ENCODE results near the gene MYL2. TPM values are rescaled to one million over a fixed set of nuclear protein-coding genes. Genes with fewer than 3 reads are reported as not detected.

MYL2 gene
- total and polyA plus RNA-seq, 2 experiments from 2014 or later, result not detected

GRCh38 chr12:110934093-110934852 is 13.9 kb upstream of the MYL2 start (continued):
- TF ChIP-seq, protein P1, sequence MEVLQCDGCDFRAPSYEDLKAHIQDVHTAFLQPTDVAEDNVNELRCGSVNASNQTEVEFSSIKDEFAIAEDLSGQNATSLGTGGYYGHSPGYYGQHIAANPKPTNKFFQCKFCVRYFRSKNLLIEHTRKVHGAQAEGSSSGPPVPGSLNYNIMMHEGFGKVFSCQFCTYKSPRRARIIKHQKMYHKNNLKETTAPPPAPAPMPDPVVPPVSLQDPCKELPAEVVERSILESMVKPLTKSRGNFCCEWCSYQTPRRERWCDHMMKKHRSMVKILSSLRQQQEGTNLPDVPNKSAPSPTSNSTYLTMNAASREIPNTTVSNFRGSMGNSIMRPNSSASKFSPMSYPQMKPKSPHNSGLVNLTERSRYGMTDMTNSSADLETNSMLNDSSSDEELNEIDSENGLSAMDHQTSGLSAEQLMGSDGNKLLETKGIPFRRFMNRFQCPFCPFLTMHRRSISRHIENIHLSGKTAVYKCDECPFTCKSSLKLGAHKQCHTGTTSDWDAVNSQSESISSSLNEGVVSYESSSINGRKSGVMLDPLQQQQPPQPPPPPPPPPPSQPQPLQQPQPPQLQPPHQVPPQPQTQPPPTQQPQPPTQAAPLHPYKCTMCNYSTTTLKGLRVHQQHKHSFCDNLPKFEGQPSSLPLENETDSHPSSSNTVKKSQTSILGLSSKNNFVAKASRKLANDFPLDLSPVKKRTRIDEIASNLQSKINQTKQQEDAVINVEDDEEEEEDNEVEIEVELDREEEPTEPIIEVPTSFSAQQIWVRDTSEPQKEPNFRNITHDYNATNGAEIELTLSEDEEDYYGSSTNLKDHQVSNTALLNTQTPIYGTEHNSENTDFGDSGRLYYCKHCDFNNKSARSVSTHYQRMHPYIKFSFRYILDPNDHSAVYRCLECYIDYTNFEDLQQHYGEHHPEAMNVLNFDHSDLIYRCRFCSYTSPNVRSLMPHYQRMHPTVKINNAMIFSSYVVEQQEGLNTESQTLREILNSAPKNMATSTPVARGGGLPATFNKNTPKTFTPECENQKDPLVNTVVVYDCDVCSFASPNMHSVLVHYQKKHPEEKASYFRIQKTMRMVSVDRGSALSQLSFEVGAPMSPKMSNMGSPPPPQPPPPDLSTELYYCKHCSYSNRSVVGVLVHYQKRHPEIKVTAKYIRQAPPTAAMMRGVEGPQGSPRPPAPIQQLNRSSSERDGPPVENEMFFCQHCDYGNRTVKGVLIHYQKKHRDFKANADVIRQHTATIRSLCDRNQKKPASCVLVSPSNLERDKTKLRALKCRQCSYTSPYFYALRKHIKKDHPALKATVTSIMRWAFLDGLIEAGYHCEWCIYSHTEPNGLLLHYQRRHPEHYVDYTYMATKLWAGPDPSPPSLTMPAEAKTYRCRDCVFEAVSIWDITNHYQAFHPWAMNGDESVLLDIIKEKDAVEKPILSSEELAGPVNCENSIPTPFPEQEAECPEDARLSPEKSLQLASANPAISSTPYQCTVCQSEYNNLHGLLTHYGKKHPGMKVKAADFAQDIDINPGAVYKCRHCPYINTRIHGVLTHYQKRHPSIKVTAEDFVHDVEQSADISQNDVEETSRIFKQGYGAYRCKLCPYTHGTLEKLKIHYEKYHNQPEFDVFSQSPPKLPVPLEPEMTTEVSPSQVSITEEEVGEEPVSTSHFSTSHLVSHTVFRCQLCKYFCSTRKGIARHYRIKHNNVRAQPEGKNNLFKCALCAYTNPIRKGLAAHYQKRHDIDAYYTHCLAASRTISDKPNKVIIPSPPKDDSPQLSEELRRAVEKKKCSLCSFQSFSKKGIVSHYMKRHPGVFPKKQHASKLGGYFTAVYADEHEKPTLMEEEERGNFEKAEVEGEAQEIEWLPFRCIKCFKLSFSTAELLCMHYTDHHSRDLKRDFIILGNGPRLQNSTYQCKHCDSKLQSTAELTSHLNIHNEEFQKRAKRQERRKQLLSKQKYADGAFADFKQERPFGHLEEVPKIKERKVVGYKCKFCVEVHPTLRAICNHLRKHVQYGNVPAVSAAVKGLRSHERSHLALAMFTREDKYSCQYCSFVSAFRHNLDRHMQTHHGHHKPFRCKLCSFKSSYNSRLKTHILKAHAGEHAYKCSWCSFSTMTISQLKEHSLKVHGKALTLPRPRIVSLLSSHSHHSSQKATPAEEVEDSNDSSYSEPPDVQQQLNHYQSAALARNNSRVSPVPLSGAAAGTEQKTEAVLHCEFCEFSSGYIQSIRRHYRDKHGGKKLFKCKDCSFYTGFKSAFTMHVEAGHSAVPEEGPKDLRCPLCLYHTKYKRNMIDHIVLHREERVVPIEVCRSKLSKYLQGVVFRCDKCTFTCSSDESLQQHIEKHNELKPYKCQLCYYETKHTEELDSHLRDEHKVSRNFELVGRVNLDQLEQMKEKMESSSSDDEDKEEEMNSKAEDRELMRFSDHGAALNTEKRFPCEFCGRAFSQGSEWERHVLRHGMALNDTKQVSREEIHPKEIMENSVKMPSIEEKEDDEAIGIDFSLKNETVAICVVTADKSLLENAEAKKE (CRISPR knock-in tag; IDR thresholded peaks at IDR 0.05), result no peak; the same call in 1 of the 2 replicates
- no peak for TF ChIP-seq POLR2AphosphoS5 (IDR thresholded peaks at IDR 0.05; ENCODE audit: low read depth)
- TF ChIP-seq JUNB (IDR thresholded peaks at IDR 0.05; ENCODE audit: unreplicated experiment), result no peak
- TF ChIP-seq, protein P2, sequence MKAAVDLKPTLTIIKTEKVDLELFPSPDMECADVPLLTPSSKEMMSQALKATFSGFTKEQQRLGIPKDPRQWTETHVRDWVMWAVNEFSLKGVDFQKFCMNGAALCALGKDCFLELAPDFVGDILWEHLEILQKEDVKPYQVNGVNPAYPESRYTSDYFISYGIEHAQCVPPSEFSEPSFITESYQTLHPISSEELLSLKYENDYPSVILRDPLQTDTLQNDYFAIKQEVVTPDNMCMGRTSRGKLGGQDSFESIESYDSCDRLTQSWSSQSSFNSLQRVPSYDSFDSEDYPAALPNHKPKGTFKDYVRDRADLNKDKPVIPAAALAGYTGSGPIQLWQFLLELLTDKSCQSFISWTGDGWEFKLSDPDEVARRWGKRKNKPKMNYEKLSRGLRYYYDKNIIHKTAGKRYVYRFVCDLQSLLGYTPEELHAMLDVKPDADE (IDR thresholded peaks at IDR 0.05), result no peak
- no peak for TF ChIP-seq EZH2 (IDR thresholded peaks at IDR 0.05; ENCODE audit: low read depth, unreplicated experiment)

GRCh38 chr12:110933326-110933974 is 13.1 kb upstream of the MYL2 start:
- peaks cover 18% of the 10 kb centered on the region for H3K4me1 ChIP-seq (ENCODE audit: insufficient read depth)
- TF ChIP-seq POLR2AphosphoS5 (IDR thresholded peaks at IDR 0.05; ENCODE audit: low read depth) (no peak), REST (IDR thresholded peaks at IDR 0.05; ENCODE audit: unreplicated experiment) (no peak)

More at GRCh38 chr12:110933326-110933974, 13.1 kb upstream of the MYL2 start:
- Mint-ChIP-seq H3K36me3 (ENCODE audit: low read depth) (peaks cover 9% of the 10 kb centered on the region), H3K27me3 (ENCODE audit: insufficient read depth, low read depth, poor library complexity) (peaks cover 13% of the 10 kb centered on the region), H3K27ac (no peak overlapping the region), H3K9me3 (peaks cover 5% of the 10 kb centered on the region; the same call in 2 of the 3 replicates), H3K4me3 (no peak overlapping the region), H3K4me1 (peaks cover 46% of the 10 kb centered on the region)
- no peaks in the 10 kb centered on the region for H3K79me2 ChIP-seq (replicated peaks; ENCODE audit: insufficient read depth)
- no peak overlapping the region for H2AFZ ChIP-seq
- DNase-seq (ENCODE audit: low spot score) (no peak), ATAC-seq (no peak)
- no peak overlapping the region for H3K4me2 ChIP-seq
- no peaks in the 10 kb centered on the region for H4K20me1 ChIP-seq (replicated peaks; ENCODE audit: insufficient read depth)
- no peak overlapping the region for H3K27ac ChIP-seq (ENCODE audit: low read depth)
- no peak overlapping the region for H3K4me3 ChIP-seq
- H3K9me2 ChIP-seq (ENCODE audit: insufficient read depth), result 0 out of 2 replicates have a peak, but pooled peaks cover 5% of the 10 kb centered on the region
- no peaks in the 10 kb centered on the region for H3K27me3 ChIP-seq (ENCODE audit: insufficient read depth)
- H3K36me3 ChIP-seq (ENCODE audit: insufficient read depth), result no peaks in the 10 kb centered on the region
- H3F3A ChIP-seq (replicated peaks; ENCODE audit: low read depth), result no peaks in the 10 kb centered on the region
